HG02885 (cell line): ENCODE measurements around the gene STXBP2.
A peak's percentile ranks its signal among the peaks of the same experiment; 100 is the strongest.
"Not testable (repeated sequence)": the region's sequence is repeated elsewhere in the genome, so short reads cannot be mapped to it uniquely, and the experiment has no call there.

ENCODE experiments used
- ATAC-seq: cut with Tn5 transposase; IDR thresholded peaks from one replicate; pipeline ENCODE4 v1.9.1; 2021; ENCODE audit warnings: mild to moderate bottlenecking; ENCODE audit not compliant: unreplicated experiment, poor library complexity

The STXBP2 gene

GRCh38 chr19:7631577-7631976 lies 5.3 kb upstream of the STXBP2 start:
- ATAC-seq, result no peak

GRCh38 chr19:7632340-7633203 lies 4.3 kb upstream of the STXBP2 start:
- no peak for ATAC-seq

GRCh38 chr19:7633698-7634097 lies 3.2 kb upstream of the STXBP2 start, which contains the start of gene PCP2:
Gene PCP2, minus strand, starts transcription at chr19:7633719. Its CDS starts 262 bp downstream, at chr19:7633457.
- no peak for ATAC-seq

GRCh38 chr19:7635670-7636069 lies 1.2 kb upstream of the STXBP2 start:
- ATAC-seq, result no peak

- no peak for ATAC-seq
These were observed 606 bp upstream of the STXBP2 start for GRCh38 chr19:7636317-7636690.

GRCh38 chr19:7637374-7638256 lies 705 bp downstream of the STXBP2 start:
- peak; percentile 19 for ATAC-seq

GRCh38 chr19:7638802-7639465 lies 2.0 kb downstream of the STXBP2 start:
- ATAC-seq, result no peak

GRCh38 chr19:7639863-7640348 lies 3.0 kb downstream of the STXBP2 start:
- ATAC-seq, result no peak

GRCh38 chr19:7640803-7641202 lies 3.9 kb downstream of the STXBP2 start:
- no peak for ATAC-seq

- ATAC-seq, result no peak
These were observed 4.7 kb downstream of the STXBP2 start for GRCh38 chr19:7641290-7642276.

- no peak for ATAC-seq
These were observed 5.6 kb downstream of the STXBP2 start for GRCh38 chr19:7642295-7643030.

- no peak for ATAC-seq
These were observed 6.1 kb downstream of the STXBP2 start for GRCh38 chr19:7643031-7643415.

- ATAC-seq, result not testable (repeated sequence)
These were observed 7.0 kb downstream of the STXBP2 start for GRCh38 chr19:7643629-7644549.

GRCh38 chr19:7644550-7644877 lies 7.6 kb downstream of the STXBP2 start:
- ATAC-seq, result no peak

- no peak for ATAC-seq
These were observed 8.3 kb downstream of the STXBP2 start for GRCh38 chr19:7645163-7645562.

GRCh38 chr19:7645656-7646425 lies 8.9 kb downstream of the STXBP2 start:
- no peak for ATAC-seq

- no peak for ATAC-seq
These were observed 9.5 kb downstream of the STXBP2 start for GRCh38 chr19:7646426-7646700.
